Endothelial cell of umbilical vein (primary cell): Measurements from ENCODE around the gene TBC1D21.

ENCODE experiments used
- EZH2 ChIP-seq: IDR thresholded peaks from 2 replicates; pipeline ENCODE4 v1.6.1; 2012; ENCODE audit warnings: borderline replicate concordance, low read depth, mild to moderate bottlenecking, moderate library complexity, low read length, inconsistent platforms; ENCODE audit not compliant: severe bottlenecking
- JUN ChIP-seq: IDR thresholded peaks from 2 replicates; pipeline ENCODE4 v1.6.1; 2011; ENCODE audit warnings: borderline replicate concordance, low read depth; ENCODE audit not compliant: insufficient read length, insufficient read depth
- MAX ChIP-seq: IDR thresholded peaks from 2 replicates; pipeline ENCODE4 v1.6.1; 2011; ENCODE audit not compliant: insufficient read depth, insufficient read length
- POLR2A ChIP-seq: IDR thresholded peaks from 2 replicates; pipeline ENCODE4 v1.6.1; 2012; ENCODE audit warnings: low read depth, mild to moderate bottlenecking, control low read depth, low read length
- POLR2AphosphoS5 ChIP-seq: IDR thresholded peaks from 2 replicates; pipeline ENCODE4 v1.6.1; 2012; ENCODE audit warnings: low read depth, mild to moderate bottlenecking, control low read depth, low read length, moderate library complexity; ENCODE audit not compliant: insufficient read depth
- TF ChIP-seq, protein P1 (sequence below), 2 donors: IDR thresholded peaks; 1 replicate in 1 of 2; 2 replicates in 1 of 2; pipeline ENCODE4 v1.5.1; 2011; ENCODE audit warnings: low read length in 2 of 2, mild to moderate bottlenecking in 2 of 2, moderate library complexity in 2 of 2, control low read depth in 1 of 2, inconsistent platforms in 1 of 2, low read depth in 1 of 2; ENCODE audit not compliant: insufficient read depth in 1 of 2; ENCODE audit errors: extremely low read depth in 1 of 2

DNA sequence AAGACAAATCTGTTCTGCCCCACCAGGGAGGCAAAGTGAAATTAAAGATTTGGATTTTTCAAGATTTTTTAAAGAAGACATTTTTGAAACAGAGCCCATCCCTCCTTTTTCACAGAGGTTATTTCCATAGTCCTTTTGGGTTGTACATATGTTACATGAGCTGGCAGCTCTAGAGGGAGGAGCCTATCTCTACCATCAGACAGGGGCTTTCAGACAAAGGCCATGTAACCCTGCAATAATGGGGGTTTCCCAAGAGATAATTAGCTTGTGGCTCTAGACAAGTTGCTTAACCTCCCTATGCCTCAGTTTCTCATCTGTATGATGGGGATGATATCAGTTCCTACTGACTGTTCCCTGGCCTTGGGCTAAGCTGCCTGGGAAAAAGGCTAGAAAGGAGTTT is 8.0 kb upstream of the TBC1D21 start:
- no peak for TF ChIP-seq POLR2A
- TF ChIP-seq, protein P1, sequence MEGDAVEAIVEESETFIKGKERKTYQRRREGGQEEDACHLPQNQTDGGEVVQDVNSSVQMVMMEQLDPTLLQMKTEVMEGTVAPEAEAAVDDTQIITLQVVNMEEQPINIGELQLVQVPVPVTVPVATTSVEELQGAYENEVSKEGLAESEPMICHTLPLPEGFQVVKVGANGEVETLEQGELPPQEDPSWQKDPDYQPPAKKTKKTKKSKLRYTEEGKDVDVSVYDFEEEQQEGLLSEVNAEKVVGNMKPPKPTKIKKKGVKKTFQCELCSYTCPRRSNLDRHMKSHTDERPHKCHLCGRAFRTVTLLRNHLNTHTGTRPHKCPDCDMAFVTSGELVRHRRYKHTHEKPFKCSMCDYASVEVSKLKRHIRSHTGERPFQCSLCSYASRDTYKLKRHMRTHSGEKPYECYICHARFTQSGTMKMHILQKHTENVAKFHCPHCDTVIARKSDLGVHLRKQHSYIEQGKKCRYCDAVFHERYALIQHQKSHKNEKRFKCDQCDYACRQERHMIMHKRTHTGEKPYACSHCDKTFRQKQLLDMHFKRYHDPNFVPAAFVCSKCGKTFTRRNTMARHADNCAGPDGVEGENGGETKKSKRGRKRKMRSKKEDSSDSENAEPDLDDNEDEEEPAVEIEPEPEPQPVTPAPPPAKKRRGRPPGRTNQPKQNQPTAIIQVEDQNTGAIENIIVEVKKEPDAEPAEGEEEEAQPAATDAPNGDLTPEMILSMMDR (IDR thresholded peaks at IDR 0.05; ENCODE audit: extremely low read depth in 1 of 2, insufficient read depth in 1 of 2, low read depth in 1 of 2, low read length in 2 of 2): no peak
- no peak for TF ChIP-seq JUN
- no peak for TF ChIP-seq EZH2
- no peak for TF ChIP-seq MAX
- no peak for TF ChIP-seq POLR2AphosphoS5
